Liver (tissue), 9 donors: Measurements from ENCODE around the gene TTC1. TPM values are rescaled to one million over a fixed set of nuclear protein-coding genes. Genes with fewer than 3 reads are reported as not detected.

Experiments
- DNase-seq: peaks from one replicate; pipeline ENCODE4 v3.0.0-alpha.2; 2017; ENCODE audit warnings: low spot score
- H3K27ac ChIP-seq, 2 donors: one replicate each; pipeline ENCODE4 v1.7.0; 2013; ENCODE audit warnings: inconsistent platforms in 2 of 2, low read length in 2 of 2, control low read depth in 1 of 2, low read depth in 1 of 2, mild to moderate bottlenecking in 1 of 2
- H3K27me3 ChIP-seq, 4 donors: one replicate each; pipeline versions ENCODE4 v1.6.1 to v1.7.0; 2013; ENCODE audit warnings: low read length in 3 of 4, inconsistent platforms in 1 of 4, mild to moderate bottlenecking in 1 of 4, moderate library complexity in 1 of 4; ENCODE audit not compliant: control insufficient read depth in 4 of 4, insufficient read depth in 4 of 4
- H3K36me3 ChIP-seq, 4 donors: one replicate each; pipeline versions ENCODE4 v1.6.1 to v1.7.0; 2013; ENCODE audit warnings: low read length in 3 of 4, mild to moderate bottlenecking in 3 of 4, low read depth in 1 of 4, moderate library complexity in 1 of 4; ENCODE audit not compliant: control insufficient read depth in 4 of 4, insufficient read depth in 3 of 4
- H3K4me1 ChIP-seq, 4 donors: one replicate each; pipeline versions ENCODE4 v1.6.1 to v1.7.0; 2013; ENCODE audit warnings: low read length in 3 of 4, mild to moderate bottlenecking in 3 of 4, moderate library complexity in 1 of 4; ENCODE audit not compliant: control insufficient read depth in 4 of 4, insufficient read depth in 4 of 4
- H3K4me3 ChIP-seq, 3 donors: one replicate each; pipeline versions ENCODE4 v1.6.1 to v1.7.0; 2013; ENCODE audit warnings: low read length in 3 of 3, control low read depth in 1 of 3, low read depth in 1 of 3, mild to moderate bottlenecking in 1 of 3
- H3K9ac ChIP-seq, 2 donors: one replicate each; pipeline ENCODE4 v1.7.0; 2013; ENCODE audit warnings: low read length in 2 of 2, mild to moderate bottlenecking in 2 of 2, moderate library complexity in 2 of 2, control low read depth in 1 of 2, low read depth in 1 of 2
- H3K9me3 ChIP-seq, 4 donors: one replicate each; pipeline versions ENCODE4 v1.6.1 to v1.7.0; 2013; ENCODE audit warnings: low read length in 3 of 4; ENCODE audit not compliant: control insufficient read depth in 4 of 4
- EGR1 ChIP-seq, 2 donors: IDR thresholded peaks; 2 replicates each; pipeline ENCODE4 v1.6.1; 2016 to 2018; ENCODE audit warnings: antibody characterized with exemption in 2 of 2, low read depth in 2 of 2
- FOXA1 ChIP-seq: IDR thresholded peaks from 2 replicates; pipeline ENCODE4 v1.6.1; 2016; ENCODE audit warnings: antibody characterized with exemption
- FOXA2 ChIP-seq: IDR thresholded peaks from 2 replicates; pipeline ENCODE4 v1.6.1; 2016; ENCODE audit warnings: antibody characterized with exemption
- GABPA ChIP-seq, 2 donors: IDR thresholded peaks in 1 of 2; conservative IDR thresholded peaks in 1 of 2; 2 replicates each; pipeline ENCODE4 v1.6.1; 2016; ENCODE audit warnings: antibody characterized with exemption in 2 of 2, mild to moderate bottlenecking in 1 of 2, moderate library complexity in 1 of 2
- HNF4A ChIP-seq, 2 donors: conservative IDR thresholded peaks; 2 replicates each; pipeline ENCODE4 v1.6.1; 2016; ENCODE audit warnings: antibody characterized with exemption in 2 of 2, mild to moderate bottlenecking in 2 of 2
- HNF4G ChIP-seq: IDR thresholded peaks from 2 replicates; pipeline ENCODE4 v1.6.1; 2016; ENCODE audit warnings: antibody characterized with exemption
- JUND ChIP-seq, 2 donors: IDR thresholded peaks; 2 replicates each; pipeline ENCODE4 v1.6.1; 2016; ENCODE audit warnings: antibody characterized with exemption in 2 of 2
- MAX ChIP-seq: IDR thresholded peaks from 2 replicates; pipeline ENCODE4 v1.6.1; 2016; ENCODE audit warnings: antibody characterized with exemption
- NR2F2 ChIP-seq: IDR thresholded peaks from 2 replicates; pipeline ENCODE4 v1.6.1; 2016; ENCODE audit warnings: antibody characterized with exemption
- RAD21 ChIP-seq, 2 donors: IDR thresholded peaks; 2 replicates each; pipeline ENCODE4 v1.6.1; 2016; ENCODE audit warnings: antibody characterized with exemption in 2 of 2, mild to moderate bottlenecking in 2 of 2
- REST ChIP-seq: IDR thresholded peaks from 2 replicates; pipeline ENCODE4 v1.6.1; 2016; ENCODE audit warnings: antibody characterized with exemption, mild to moderate bottlenecking
- RXRA ChIP-seq, 2 donors: IDR thresholded peaks; 2 replicates each; pipeline ENCODE4 v1.6.1; 2017 to 2018; ENCODE audit warnings: antibody characterized with exemption in 2 of 2, mild to moderate bottlenecking in 1 of 2
- SP1 ChIP-seq: IDR thresholded peaks from 2 replicates; pipeline ENCODE4 v1.6.1; 2018; ENCODE audit warnings: antibody characterized with exemption, mild to moderate bottlenecking
- TAF1 ChIP-seq: conservative IDR thresholded peaks from 2 replicates; pipeline ENCODE4 v1.6.1; 2016; ENCODE audit warnings: antibody characterized with exemption, mild to moderate bottlenecking
- ZBTB33 ChIP-seq: IDR thresholded peaks from 2 replicates; pipeline ENCODE4 v1.6.1; 2016; ENCODE audit warnings: antibody characterized with exemption
- WGBS: extraction: QIAGEN DNeasy Blood & Tissue Kit; methylation state at CpG from one replicate; pipeline ENCODE4 v1.1.7; 2013; 5-methylcytosine and 5-hydroxymethylcytosine counted together
- polyA plus RNA-seq, 2 donors: library from polyadenylated mRNA; stranded (reverse) in 1 of 2; unstranded in 1 of 2; fragments of 200-250 nt in 1 of 2; fragments of >200 nt in 1 of 2; fragmentation: Nextera tagmentation in 1 of 2; extraction: Ambion mirVana in 1 of 2; gene quantifications; one replicate each; pipeline versions ENCODE4 v1.2.1 to v1.2.3, GENCODE V29; 2013 to 2015
- total RNA-seq, 2 donors: library from RNA; depleted of rRNA; stranded (reverse); fragments of >200 nt; gene quantifications; one replicate each; pipeline ENCODE4 v1.2.3, GENCODE V29; 2014
- TF ChIP-seq, protein P1 (sequence below): IDR thresholded peaks from 2 replicates; pipeline ENCODE4 v1.6.1; 2016; ENCODE audit warnings: antibody characterized with exemption
- TF ChIP-seq, protein P2 (sequence below): fragments of 150-350 bp; IDR thresholded peaks from 2 replicates; pipeline ENCODE4 v1.5.1; 2017; ENCODE audit warnings: improper control_type of control experiment, low read depth, low read length; ENCODE audit not compliant: missing input control
- donor health status: healthy.
- donor health status: healthy.
- donor health status: healthy.
- donor health status: healthy.
- donor health status: healthy.

The TTC1 gene
- total and polyA plus RNA-seq, 4 donors: 18.0 to 35.5 (median 22.2) TPM

- DNase-seq: no peak
- Histone ChIP-seq H3K27me3 (no peaks in the 10 kb centered on the region), H3K27ac (no peak overlapping the region), H3K4me3 (no peak overlapping the region), H3K36me3 (peaks cover 0 to 6% (median 2%) of the 10 kb centered on the region in 4 donors), H3K4me1 (peaks cover 0 to 7% (median 3%) of the 10 kb centered on the region in 4 donors), H3K9me3 (no peaks in the 10 kb centered on the region), H3K9ac (no peak overlapping the region)
- 94% methylated on average over 1 of the region's 1 CpG for WGBS
- no peak for TF ChIP-seq SP1
- no peak for TF ChIP-seq HNF4A (conservative IDR thresholded peaks at IDR 0.05)
- TF ChIP-seq FOXA1: no peak
- no peak for TF ChIP-seq TAF1
- no peak for TF ChIP-seq NR2F2
- TF ChIP-seq FOXA2: no peak
- TF ChIP-seq GABPA (IDR thresholded peaks at IDR 0.05 in 1 of 2, conservative IDR thresholded peaks at IDR 0.05 in 1 of 2): no peak
- TF ChIP-seq HNF4G: no peak
- no peak for TF ChIP-seq REST
- no peak for TF ChIP-seq RXRA (IDR thresholded peaks at IDR 0.05)
- TF ChIP-seq, protein P1, sequence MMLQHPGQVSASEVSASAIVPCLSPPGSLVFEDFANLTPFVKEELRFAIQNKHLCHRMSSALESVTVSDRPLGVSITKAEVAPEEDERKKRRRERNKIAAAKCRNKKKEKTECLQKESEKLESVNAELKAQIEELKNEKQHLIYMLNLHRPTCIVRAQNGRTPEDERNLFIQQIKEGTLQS: no peak
- TF ChIP-seq EGR1 (IDR thresholded peaks at IDR 0.05; ENCODE audit: low read depth in 2 of 2): no peak
- TF ChIP-seq RAD21 (IDR thresholded peaks at IDR 0.05): no peak
- TF ChIP-seq, protein P2, sequence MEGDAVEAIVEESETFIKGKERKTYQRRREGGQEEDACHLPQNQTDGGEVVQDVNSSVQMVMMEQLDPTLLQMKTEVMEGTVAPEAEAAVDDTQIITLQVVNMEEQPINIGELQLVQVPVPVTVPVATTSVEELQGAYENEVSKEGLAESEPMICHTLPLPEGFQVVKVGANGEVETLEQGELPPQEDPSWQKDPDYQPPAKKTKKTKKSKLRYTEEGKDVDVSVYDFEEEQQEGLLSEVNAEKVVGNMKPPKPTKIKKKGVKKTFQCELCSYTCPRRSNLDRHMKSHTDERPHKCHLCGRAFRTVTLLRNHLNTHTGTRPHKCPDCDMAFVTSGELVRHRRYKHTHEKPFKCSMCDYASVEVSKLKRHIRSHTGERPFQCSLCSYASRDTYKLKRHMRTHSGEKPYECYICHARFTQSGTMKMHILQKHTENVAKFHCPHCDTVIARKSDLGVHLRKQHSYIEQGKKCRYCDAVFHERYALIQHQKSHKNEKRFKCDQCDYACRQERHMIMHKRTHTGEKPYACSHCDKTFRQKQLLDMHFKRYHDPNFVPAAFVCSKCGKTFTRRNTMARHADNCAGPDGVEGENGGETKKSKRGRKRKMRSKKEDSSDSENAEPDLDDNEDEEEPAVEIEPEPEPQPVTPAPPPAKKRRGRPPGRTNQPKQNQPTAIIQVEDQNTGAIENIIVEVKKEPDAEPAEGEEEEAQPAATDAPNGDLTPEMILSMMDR: no peak
- TF ChIP-seq JUND (IDR thresholded peaks at IDR 0.05): no peak
- TF ChIP-seq MAX: no peak
- TF ChIP-seq ZBTB33: no peak
Observed at GRCh38 chr5:160023908-160024630, 15.1 kb downstream of the TTC1 start.
